Stimulated activated CD4-positive, alpha-beta T cell treated with anti-CD3 and anti-CD28 coated beads, Interleukin-4, amount 100 ng/mL, for 24 hours (primary cell): ENCODE data around the gene DCLRE1B.
"Not testable (repeated sequence)": the region's sequence is repeated elsewhere in the genome, so short reads cannot be mapped to it uniquely, and the experiment has no call there.

Source experiments
- DNase-seq: peaks from one replicate; pipeline ENCODE4 v3.0.0-alpha.2; 2020

DCLRE1B gene

DNA sequence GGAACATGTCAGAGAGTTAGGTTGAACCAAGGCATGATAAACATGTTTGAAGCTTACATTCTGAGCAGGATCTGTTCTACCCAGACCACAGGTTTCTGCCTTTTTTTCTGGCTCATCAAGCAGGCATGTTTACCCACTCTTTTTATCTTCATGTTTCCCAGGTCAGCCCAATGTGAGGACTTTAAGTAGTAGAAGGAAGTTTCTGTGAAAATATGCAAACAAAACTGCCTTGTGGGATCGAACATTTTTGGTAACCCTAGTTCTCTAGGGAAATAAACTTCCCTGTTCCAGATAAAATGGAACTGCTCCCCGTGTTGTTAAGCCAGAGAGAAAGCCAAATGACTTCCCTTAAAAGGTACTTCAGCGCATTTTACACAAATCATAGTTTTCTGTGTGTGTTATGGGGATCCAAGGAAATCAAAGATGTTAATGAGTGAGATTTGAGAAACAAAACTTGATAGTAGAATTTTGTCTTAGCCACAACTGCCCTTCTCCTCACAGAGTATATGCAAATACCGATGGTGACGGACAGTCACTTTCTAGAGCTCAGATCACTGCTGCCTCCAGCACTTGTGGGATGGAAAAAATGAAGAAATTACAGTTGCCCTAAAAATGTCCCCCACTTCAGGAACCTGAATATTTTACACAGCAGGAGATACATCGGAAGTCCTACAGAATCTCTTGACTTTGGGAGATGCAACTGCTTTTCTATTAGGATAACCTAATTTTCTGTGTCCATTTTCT lies 23.2 kb downstream of the DCLRE1B start:
- DNase-seq: no peak

DNA sequence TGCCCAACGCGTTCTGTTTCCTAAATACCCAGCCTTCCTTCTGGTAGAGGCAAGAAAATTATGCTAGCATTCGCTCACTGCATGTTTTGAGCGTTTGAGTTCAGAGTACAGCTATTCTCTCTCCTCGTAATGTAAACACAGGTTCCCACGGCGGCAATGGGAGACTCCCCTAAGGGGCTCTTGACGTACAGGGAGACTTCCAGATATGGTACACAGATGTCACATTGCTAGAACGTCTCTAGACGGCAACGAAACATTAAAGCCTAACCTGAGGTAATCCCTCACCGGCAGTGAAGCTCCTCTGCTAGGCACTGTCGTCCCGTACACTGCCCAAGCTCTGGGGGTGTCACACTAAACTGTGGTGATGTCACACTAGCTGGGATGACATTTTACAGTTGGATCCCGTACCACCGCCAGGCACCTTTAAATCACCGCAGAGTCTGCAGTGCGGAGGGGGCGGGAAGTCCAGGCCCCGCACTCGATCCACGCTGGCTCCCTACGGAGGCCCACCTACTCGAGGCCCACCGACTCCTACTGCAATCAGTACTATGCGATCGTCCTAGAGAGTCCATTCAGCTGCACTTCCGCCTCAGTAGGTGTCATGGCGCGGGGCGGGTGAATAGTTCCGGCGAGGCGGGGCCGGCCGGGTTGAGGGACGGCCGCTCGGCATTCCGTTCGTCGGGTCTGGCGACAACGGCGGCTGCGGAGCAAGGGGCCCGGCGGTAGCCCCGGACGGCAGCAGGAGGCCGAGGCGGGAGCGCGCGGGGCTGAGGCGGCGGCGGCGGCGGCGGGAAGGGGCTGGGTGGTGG lies 24.0 kb downstream of the DCLRE1B start, which contains the start of gene HIPK1:
TSS of gene HIPK1 (plus strand) at position 384 of the 809 bp plus-strand sequence.
- peak; percentile 93 for DNase-seq

DNA sequence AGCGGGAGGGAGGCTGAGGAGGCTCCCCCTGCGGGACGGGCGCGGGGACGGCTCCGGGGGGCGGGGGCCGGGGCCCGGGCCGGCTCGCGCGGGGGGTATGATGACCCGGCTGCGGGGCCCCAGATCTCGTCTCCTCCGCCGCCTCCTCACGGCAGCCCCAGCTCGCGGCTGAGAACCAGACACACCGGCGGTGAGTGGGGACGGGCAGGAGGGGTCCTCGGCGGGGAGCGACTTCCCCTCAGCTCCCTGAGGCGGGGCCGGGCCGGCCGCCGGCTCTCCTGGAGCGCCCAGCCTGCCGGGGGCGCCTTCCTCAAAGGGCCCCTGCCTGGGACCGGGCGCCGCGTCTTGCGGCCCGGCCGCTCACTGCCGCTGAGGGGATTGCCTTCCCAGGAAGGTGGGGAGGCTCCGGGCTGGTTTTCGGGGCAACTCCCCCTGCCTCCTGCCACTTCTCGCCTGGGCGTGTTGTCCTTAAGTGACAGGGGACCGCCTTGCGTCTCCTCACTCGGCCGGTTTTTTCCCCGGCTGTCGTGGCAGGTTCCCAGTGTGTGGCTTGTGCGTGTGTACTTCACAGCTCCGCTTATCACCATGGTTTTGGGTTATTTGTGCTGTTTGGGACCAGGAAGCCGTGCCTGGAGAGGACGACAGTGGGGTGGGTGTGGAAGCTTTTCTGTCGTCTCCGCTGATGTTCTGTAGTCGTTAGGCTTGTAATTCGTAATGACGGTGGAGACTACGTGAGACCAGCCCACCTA lies 24.8 kb downstream of the DCLRE1B start:
- peak; percentile 65 for DNase-seq

DNA sequence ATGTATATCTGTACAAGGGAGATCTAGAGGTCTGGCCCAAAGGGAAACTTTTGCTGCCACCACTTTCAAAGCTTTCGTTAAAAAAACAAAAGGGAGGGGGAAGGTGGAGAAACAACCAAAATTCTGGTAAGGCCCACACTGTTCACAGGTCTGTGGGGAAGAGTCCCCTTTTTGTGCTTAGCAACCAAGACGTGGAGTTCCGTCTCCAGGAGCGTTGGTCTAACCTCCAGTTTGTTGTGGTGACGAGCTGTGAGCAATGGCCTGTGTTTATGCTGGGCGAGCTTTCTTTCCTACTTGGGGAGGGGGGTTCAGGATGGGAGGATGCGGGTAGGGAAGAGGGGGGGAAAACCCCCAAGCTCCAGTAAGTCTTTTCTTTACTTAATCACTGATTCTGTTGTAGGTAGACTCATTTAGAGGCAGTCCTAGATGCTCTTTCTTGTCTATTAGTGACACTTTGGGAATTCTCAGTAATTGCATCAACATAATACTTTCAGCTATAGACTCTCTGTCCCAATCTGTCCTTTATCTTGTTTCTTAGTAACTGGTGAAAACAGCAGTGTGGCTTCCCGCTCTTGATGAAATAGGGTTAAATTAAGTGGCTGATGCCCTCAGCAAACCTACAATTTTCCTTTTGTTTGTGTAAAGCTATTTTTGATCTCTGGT lies 25.5 kb downstream of the DCLRE1B start:
- peak; percentile 73 for DNase-seq

DNA sequence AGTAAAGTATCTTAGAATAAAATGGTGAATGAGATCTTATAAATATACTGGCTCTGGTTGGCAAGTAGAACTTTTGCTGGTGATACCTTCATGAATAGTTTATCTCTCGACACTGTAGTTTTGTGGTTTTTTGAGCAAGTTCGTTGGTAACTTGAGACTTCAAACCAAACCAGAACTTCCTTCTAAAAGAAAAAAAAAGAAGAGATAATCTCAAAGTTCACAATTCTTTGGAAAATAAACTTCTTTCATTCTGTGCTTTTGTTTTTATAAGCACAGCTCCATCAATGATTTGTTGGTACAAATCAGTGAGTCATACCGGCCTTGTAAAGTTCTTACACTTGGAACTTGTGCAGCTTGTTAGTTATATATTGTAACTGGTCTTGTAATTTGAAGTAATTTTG lies 26.3 kb downstream of the DCLRE1B start:
- DNase-seq: no peak

DNA sequence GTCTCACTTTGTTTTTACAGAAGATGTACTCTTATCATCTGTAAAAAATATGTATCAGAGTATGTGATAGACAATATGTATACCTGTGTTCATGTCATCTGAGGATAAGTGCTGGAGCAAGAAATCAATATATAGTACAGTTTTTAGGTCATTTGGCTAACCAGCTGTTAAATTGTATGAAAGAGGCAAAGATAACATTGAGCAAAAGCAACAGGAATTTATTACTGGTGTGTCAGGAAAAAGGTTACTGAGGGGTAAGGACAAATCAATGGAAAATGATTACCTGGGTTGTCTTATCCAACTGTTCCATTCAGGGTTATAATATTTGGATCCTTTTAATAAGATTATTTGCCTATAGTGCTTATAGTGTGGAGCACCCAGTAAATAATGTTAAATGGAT lies 28.9 kb downstream of the DCLRE1B start:
- no peak for DNase-seq

GRCh38 chr1:113934511-113935055 lies 29.5 kb downstream of the DCLRE1B start:
- DNase-seq: no peak

DNA sequence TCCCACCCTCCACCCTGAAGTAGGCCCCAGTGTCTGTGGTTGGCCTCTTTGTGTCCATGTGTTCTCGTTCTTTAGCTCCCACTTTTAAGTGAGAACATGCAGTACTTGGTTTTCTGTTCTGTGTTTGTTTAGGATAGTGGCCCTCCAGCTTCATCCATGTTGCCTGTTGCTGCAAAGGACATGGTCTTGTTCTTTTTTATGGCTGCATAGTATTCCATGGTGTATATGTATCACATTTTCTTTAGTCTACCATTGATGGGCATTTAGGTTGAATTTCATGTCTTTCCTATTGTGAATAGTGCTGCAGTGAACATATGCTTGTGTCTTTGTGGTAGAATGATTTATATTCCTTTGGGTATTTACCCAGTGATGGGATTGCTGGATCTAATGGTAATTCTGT lies 30.1 kb downstream of the DCLRE1B start:
- no peak for DNase-seq

DNA sequence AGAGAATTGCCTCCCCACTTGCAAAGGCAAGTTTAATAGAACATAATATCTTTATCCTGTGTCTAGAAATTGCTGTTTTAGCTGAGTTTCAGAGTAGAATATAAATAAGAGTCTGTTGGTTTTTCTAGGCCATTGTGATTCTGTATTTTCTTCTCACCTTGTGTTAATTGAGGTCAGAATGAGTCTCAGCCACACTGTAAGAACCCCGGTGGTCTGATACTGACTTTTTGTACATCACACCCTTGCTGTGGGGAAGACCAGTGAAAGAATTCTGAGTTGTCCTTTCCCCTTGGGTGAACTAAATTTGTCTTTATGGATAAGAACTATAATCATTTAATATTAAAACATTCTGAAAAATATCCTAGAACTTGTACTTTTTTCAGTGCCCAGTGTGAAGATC lies 30.8 kb downstream of the DCLRE1B start:
- DNase-seq: no peak

GRCh38 chr1:113937146-113937545 lies 32.0 kb downstream of the DCLRE1B start:
- DNase-seq: no peak

- no peak for DNase-seq
These were observed 33.1 kb downstream of the DCLRE1B start for GRCh38 chr1:113938192-113938591.

DNA sequence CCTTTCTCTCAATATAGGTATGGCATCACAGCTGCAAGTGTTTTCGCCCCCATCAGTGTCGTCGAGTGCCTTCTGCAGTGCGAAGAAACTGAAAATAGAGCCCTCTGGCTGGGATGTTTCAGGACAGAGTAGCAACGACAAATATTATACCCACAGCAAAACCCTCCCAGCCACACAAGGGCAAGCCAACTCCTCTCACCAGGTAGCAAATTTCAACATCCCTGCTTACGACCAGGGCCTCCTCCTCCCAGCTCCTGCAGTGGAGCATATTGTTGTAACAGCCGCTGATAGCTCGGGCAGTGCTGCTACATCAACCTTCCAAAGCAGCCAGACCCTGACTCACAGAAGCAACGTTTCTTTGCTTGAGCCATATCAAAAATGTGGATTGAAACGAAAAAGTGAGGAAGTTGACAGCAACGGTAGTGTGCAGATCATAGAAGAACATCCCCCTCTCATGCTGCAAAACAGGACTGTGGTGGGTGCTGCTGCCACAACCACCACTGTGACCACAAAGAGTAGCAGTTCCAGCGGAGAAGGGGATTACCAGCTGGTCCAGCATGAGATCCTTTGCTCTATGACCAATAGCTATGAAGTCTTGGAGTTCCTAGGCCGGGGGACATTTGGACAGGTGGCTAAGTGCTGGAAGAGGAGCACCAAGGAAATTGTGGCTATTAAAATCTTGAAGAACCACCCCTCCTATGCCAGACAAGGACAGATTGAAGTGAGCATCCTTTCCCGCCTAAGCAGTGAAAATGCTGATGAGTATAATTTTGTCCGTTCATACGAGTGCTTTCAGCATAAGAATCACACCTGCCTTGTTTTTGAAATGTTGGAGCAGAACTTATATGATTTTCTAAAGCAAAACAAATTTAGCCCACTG lies 35.5 kb downstream of the DCLRE1B start:
- DNase-seq: peak; percentile 43

GRCh38 chr1:113941245-113941559 lies 36.1 kb downstream of the DCLRE1B start:
- DNase-seq: no peak

- DNase-seq: no peak
These were observed 37.4 kb downstream of the DCLRE1B start for GRCh38 chr1:113942527-113942926.

GRCh38 chr1:113943028-113943811 lies 38.1 kb downstream of the DCLRE1B start:
- no peak for DNase-seq

DNA sequence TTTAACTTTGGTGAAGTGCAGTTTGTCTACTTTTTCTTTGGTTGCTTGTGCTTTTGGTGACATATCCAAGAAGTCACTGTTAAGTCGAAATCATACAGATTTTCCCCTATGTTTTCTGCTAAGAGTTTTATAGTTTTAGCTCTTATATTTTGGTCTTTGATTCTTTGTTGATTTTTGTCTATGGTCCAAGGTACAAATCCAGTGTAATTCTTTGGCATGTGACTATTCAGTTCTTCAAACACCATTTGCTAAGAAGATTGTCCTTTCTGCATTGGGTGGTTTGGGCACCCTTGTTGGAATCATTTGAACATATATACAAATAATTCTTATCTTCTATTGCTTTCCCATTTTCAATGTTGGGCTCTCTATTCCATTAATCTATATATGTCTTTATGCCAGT lies 40.2 kb downstream of the DCLRE1B start:
- no peak for DNase-seq

DNA sequence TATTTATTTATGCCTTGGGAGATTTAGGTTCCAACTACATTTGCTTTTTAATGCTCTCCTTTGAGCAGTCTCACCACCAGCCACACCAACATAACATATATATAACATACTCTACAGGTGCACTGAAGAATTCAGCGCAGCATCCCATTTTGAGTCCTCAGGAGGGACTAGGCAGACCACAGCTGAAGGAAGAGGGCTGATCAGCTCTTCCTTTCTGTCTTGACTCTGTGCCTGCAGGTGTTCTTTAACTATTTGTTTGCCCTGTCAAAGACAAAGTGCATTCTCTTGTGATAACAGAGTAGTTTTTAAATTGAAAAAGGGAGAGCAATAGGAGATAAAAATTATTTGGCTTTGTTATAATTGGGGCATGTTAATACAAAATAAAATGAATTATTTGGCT lies 41.0 kb downstream of the DCLRE1B start:
- no peak for DNase-seq

DNA sequence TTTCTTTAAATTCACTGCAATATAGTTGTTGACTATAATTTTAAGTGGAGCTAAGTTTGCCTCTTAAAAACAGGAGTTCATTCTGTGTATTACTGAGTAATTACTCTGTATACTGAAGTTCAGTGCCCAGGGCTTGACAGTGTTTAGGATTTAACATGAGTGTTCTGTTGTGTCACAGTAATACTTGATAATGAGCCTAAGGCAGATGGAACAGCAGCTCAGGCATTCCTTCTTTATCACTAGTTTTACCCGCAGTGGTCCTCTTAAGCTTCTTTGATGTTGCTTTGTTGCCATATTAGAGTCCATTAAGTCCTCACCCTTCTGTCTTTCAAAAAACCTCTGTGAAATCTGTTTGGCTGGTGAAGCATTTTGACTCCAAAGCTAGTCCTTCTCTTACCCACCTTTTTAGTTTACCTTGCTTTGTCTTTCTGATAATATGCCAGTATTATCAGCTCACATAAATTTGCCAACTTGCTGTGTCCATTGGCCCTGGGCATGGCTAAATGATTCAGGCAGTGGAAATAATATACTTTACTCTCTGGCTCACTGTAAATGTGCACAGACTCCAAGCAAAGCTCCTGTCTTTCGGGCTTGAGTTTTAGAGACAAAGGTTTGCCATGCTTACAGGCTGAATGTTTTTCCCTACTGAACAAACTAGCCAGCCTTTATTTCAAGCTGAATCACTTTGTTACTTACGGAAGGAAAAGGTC lies 41.7 kb downstream of the DCLRE1B start:
- no peak for DNase-seq

GRCh38 chr1:113947388-113948107 lies 42.4 kb downstream of the DCLRE1B start:
- no peak for DNase-seq

- not testable (repeated sequence) for DNase-seq
These were observed 43.0 kb downstream of the DCLRE1B start for GRCh38 chr1:113948151-113948550.
